Osteoblast (primary cell): ENCODE data around the gene TCF7L1. TPM values are rescaled to one million over a fixed set of nuclear protein-coding genes. Genes with fewer than 3 reads are reported as not detected.

Experiments
- DNase-seq: peaks from one replicate; pipeline ENCODE4 v3.0.0; 2011; ENCODE audit warnings: low spot score, mixed read lengths; ENCODE audit not compliant: insufficient read length; ENCODE audit errors: missing footprints
- H2AFZ ChIP-seq: 2 replicates; pipeline ENCODE4 v1.6.0; 2011; ENCODE audit warnings: mild to moderate bottlenecking, low read length
- H3K27ac ChIP-seq: 2 replicates; pipeline ENCODE4 v1.5.1; 2011; ENCODE audit warnings: mild to moderate bottlenecking, low read depth, low read length, moderate library complexity
- H3K27me3 ChIP-seq: 2 replicates; pipeline ENCODE4 v1.6.0; 2012; ENCODE audit warnings: mild to moderate bottlenecking, control low read depth, inconsistent platforms, low read length, moderate library complexity; ENCODE audit not compliant: insufficient read depth
- H3K36me3 ChIP-seq: 2 replicates; pipeline ENCODE4 v1.5.1; 2011; ENCODE audit warnings: mild to moderate bottlenecking, low read length, control low read depth, moderate library complexity; ENCODE audit not compliant: insufficient read depth
- H3K4me1 ChIP-seq: 2 replicates; pipeline ENCODE4 v1.5.1; 2011; ENCODE audit warnings: mild to moderate bottlenecking, low read length, control low read depth, moderate library complexity; ENCODE audit not compliant: insufficient read depth
- H3K4me2 ChIP-seq: 2 replicates; pipeline ENCODE4 v1.6.0; 2011; ENCODE audit warnings: mild to moderate bottlenecking, low read length; ENCODE audit not compliant: insufficient read depth
- H3K4me3 ChIP-seq: fragments of 200-600 bp; sonication (generic); 3 replicates; pipeline ENCODE4 v1.5.1; 2012; ENCODE audit warnings: mild to moderate bottlenecking, low read length, inconsistent platforms; ENCODE audit not compliant: insufficient read depth
- H3K79me2 ChIP-seq: 2 replicates; pipeline ENCODE4 v1.6.0; 2012; ENCODE audit warnings: mild to moderate bottlenecking, low read length, control low read depth, inconsistent platforms; ENCODE audit not compliant: insufficient read depth
- H3K9me3 ChIP-seq: 2 replicates; pipeline ENCODE4 v1.5.1; 2011; ENCODE audit warnings: low read depth, low read length, control low read depth
- H4K20me1 ChIP-seq: 2 replicates; pipeline ENCODE4 v1.6.0; 2012; ENCODE audit warnings: mild to moderate bottlenecking, low read length, control low read depth; ENCODE audit not compliant: insufficient read depth
- CTCF ChIP-seq: IDR thresholded peaks from 2 replicates; pipeline ENCODE4 v1.5.1; 2011; ENCODE audit warnings: mild to moderate bottlenecking, low read depth, low read length, moderate library complexity; ENCODE audit errors: extremely low read depth
- total RNA-seq: library from RNA; depleted of rRNA; stranded (reverse); fragments of >200 nt; gene quantifications from 2 replicates; pipeline ENCODE4 v1.2.3, GENCODE V29; 2012

Gene TCF7L1
- total RNA-seq, 1 donor, result 2.5 TPM

- no peak for DNase-seq
- TF ChIP-seq CTCF, result no peak
- H3K36me3 ChIP-seq, result no peaks in the 10 kb centered on the region
- H3K4me2 ChIP-seq, result no peak overlapping the region
- peaks cover 53% of the 10 kb centered on the region for H3K79me2 ChIP-seq
- no peak overlapping the region for H2AFZ ChIP-seq
- H3K27me3 ChIP-seq, result no peaks in the 10 kb centered on the region
- H3K4me1 ChIP-seq, result peaks cover 9% of the 10 kb centered on the region
- no peak overlapping the region for H3K27ac ChIP-seq
- H3K9me3 ChIP-seq, result peaks cover 2% of the 10 kb centered on the region
- peaks cover 19% of the 10 kb centered on the region for H4K20me1 ChIP-seq
- no peak overlapping the region for H3K4me3 ChIP-seq
Measured at GRCh38 chr2:85170938-85171475, 37.8 kb downstream of the TCF7L1 start.

DNA sequence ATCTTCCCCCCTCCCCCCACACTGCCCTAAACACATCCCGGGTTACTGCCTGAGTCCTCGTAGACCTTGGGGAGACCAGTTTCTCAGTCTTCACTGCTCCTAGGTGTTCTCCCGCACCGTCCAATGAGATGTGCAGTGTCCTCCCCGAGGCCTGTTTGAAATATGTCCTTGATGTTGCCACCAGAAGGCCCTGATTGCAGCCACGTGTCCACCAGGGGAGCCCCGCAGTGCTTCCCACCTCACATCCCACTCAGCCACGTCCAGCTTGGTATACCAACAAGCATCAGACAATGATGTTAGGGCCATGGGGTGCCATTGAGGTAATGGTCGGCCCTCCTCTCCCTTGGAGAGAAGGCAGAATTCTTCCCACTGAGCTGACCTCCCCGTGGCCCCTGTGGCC, 38.7 kb downstream of the TCF7L1 start:
- Histone ChIP-seq H3K4me1 (peaks cover 11% of the 10 kb centered on the region), H3K27ac (no peak overlapping the region), H4K20me1 (peaks cover 17% of the 10 kb centered on the region), H3K79me2 (peaks cover 52% of the 10 kb centered on the region), H3K27me3 (no peaks in the 10 kb centered on the region), H3K4me2 (no peak overlapping the region), H3K36me3 (no peaks in the 10 kb centered on the region), H3K9me3 (peaks cover 2% of the 10 kb centered on the region), H3K4me3 (no peak overlapping the region), H2AFZ (no peak overlapping the region)
- DNase-seq, result no peak
- TF ChIP-seq CTCF, result no peak

- H3K4me3 ChIP-seq, result no peak overlapping the region
- no peaks in the 10 kb centered on the region for H3K36me3 ChIP-seq
- peaks cover 11% of the 10 kb centered on the region for H3K4me1 ChIP-seq
- DNase-seq, result no peak
- peaks cover 24% of the 10 kb centered on the region for H4K20me1 ChIP-seq
- H3K79me2 ChIP-seq, result peaks cover 51% of the 10 kb centered on the region
- H3K27ac ChIP-seq, result no peak overlapping the region
- H3K27me3 ChIP-seq, result no peaks in the 10 kb centered on the region
- H3K4me2 ChIP-seq, result no peak overlapping the region
- H3K9me3 ChIP-seq, result peaks cover 2% of the 10 kb centered on the region
- no peak for TF ChIP-seq CTCF
- no peak overlapping the region for H2AFZ ChIP-seq
Measured at GRCh38 chr2:85173909-85174308, 40.7 kb downstream of the TCF7L1 start.

GRCh38 chr2:85174943-85175342, 41.8 kb downstream of the TCF7L1 start:
- peak; percentile 6 for DNase-seq
- no peaks in the 10 kb centered on the region for H3K27me3 ChIP-seq
- no peak overlapping the region for H3K27ac ChIP-seq
- no peak overlapping the region for H3K4me2 ChIP-seq
- peaks cover 48% of the 10 kb centered on the region for H3K79me2 ChIP-seq
- H3K36me3 ChIP-seq, result no peaks in the 10 kb centered on the region
- H3K4me3 ChIP-seq, result no peak overlapping the region
- peaks cover 11% of the 10 kb centered on the region for H3K4me1 ChIP-seq
- peaks cover 2% of the 10 kb centered on the region for H3K9me3 ChIP-seq
- no peak overlapping the region for H2AFZ ChIP-seq
- no peak for TF ChIP-seq CTCF
- peaks cover 30% of the 10 kb centered on the region for H4K20me1 ChIP-seq
